Suprapubic skin (tissue), 4 donors: ENCODE results near the gene SUSD4.

Source experiments
- CTCF ChIP-seq, 2 donors: fragments of 200-600 bp in 1 of 2; fragments of 450-650 bp in 1 of 2; sonication (generic) in 1 of 2; IDR thresholded peaks; one replicate each; pipeline ENCODE4 v1.5.1; 2016 to 2019; ENCODE audit warnings: antibody characterized with exemption in 2 of 2, mild to moderate bottlenecking in 1 of 2, moderate library complexity in 1 of 2
- POLR2A ChIP-seq, 2 donors: fragments of 450-650 bp; IDR thresholded peaks; one replicate each; pipeline ENCODE4 v1.6.1; 2017; ENCODE audit warnings: antibody characterized with exemption in 2 of 2, mild to moderate bottlenecking in 2 of 2, moderate library complexity in 2 of 2
- POLR2AphosphoS5 ChIP-seq, 3 donors: sonication (generic); formaldehyde crosslinking; IDR thresholded peaks; one replicate each; pipeline ENCODE4 v1.6.1; 2017; ENCODE audit warnings: antibody characterized with exemption in 3 of 3

GRCh38 chr1:223358826-223359225 lies 5.2 kb downstream of the SUSD4 start:
- TF ChIP-seq CTCF (IDR thresholded peaks at IDR 0.05), result no peak
- TF ChIP-seq POLR2A (IDR thresholded peaks at IDR 0.05), result no peak
- no peak for TF ChIP-seq POLR2AphosphoS5 (IDR thresholded peaks at IDR 0.05)
